ENCODE results near the gene CRELD1. TPM values are rescaled to one million over a fixed set of nuclear protein-coding genes. Genes with fewer than 3 reads are reported as not detected.

Gene CRELD1
- total and polyA plus RNA-seq, 10 of the 15 experiments (the other 5 are each of a cell fraction or from before 2014, with no cell fraction given) = 1.3 to 15.9 (median 8.8) TPM

DNA sequence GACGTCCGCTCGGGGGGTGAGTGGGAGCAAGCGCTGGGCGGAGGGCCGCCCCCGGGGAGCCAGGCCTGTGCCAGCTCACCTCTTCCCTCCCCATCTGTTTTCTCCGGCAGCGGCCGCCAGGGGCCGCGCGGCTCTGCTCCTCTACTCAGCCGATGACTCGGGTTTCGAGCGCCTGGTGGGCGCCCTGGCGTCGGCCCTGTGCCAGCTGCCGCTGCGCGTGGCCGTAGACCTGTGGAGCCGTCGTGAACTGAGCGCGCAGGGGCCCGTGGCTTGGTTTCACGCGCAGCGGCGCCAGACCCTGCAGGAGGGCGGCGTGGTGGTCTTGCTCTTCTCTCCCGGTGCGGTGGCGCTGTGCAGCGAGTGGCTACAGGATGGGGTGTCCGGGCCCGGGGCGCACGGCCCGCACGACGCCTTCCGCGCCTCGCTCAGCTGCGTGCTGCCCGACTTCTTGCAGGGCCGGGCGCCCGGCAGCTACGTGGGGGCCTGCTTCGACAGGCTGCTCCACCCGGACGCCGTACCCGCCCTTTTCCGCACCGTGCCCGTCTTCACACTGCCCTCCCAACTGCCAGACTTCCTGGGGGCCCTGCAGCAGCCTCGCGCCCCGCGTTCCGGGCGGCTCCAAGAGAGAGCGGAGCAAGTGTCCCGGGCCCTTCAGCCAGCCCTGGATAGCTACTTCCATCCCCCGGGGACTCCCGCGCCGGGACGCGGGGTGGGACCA, 632 bp upstream of the CRELD1 start (continued):
- TF ChIP-seq TCF3 (IDR thresholded peaks at IDR 0.05; ENCODE audit: borderline replicate concordance, insufficient read depth, low read depth, low read length) (0 out of 2 replicates have a peak, but pooled peaks have one; percentile 65), NR2C1 (IDR thresholded peaks at IDR 0.05) (no peak), MYB (IDR thresholded peaks at IDR 0.05; ENCODE audit: borderline replicate concordance, low read depth, low read length) (no peak), ETV6 (conservative IDR thresholded peaks at IDR 0.05 in 1 of 2, IDR thresholded peaks at IDR 0.05 in 1 of 2; ENCODE audit: borderline replicate concordance in 1 of 2, low read depth in 1 of 2) (no peak), NR2C2 (IDR thresholded peaks at IDR 0.05; ENCODE audit: borderline replicate concordance, control insufficient read depth, insufficient read length, low read depth) (no peak), KDM1A (IDR thresholded peaks at IDR 0.05; ENCODE audit: borderline replicate concordance) (no peak), RB1 (IDR thresholded peaks at IDR 0.05; ENCODE audit: borderline replicate concordance) (0 out of 2 replicates have a peak, but pooled peaks have one; percentile 42), IKZF2 (IDR thresholded peaks at IDR 0.05) (peak in 1 of 2 experiments; percentile 46; a peak in 1 of 4 replicates), ATF7 (IDR thresholded peaks at IDR 0.05; ENCODE audit: low read depth) (no peak), BACH1 (IDR thresholded peaks at IDR 0.05; ENCODE audit: borderline replicate concordance) (peak; percentile 73), TCF7 (IDR thresholded peaks at IDR 0.05; ENCODE audit: borderline replicate concordance) (no peak), JUND (IDR thresholded peaks at IDR 0.05; ENCODE audit: low read depth, low read length) (peak; percentile 39; the same call in 1 of the 2 replicates), SMARCA5 (IDR thresholded peaks at IDR 0.05) (peak; percentile 91; the same call in 1 of the 2 replicates)
- TF ChIP-seq, protein P1, sequence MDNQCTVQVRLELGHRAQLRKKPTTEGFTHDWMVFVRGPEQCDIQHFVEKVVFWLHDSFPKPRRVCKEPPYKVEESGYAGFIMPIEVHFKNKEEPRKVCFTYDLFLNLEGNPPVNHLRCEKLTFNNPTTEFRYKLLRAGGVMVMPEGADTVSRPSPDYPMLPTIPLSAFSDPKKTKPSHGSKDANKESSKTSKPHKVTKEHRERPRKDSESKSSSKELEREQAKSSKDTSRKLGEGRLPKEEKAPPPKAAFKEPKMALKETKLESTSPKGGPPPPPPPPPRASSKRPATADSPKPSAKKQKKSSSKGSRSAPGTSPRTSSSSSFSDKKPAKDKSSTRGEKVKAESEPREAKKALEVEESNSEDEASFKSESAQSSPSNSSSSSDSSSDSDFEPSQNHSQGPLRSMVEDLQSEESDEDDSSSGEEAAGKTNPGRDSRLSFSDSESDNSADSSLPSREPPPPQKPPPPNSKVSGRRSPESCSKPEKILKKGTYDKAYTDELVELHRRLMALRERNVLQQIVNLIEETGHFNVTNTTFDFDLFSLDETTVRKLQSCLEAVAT (IDR thresholded peaks at IDR 0.05) = no peak; the same call in 1 of the 2 replicates
- TF ChIP-seq, protein P2, sequence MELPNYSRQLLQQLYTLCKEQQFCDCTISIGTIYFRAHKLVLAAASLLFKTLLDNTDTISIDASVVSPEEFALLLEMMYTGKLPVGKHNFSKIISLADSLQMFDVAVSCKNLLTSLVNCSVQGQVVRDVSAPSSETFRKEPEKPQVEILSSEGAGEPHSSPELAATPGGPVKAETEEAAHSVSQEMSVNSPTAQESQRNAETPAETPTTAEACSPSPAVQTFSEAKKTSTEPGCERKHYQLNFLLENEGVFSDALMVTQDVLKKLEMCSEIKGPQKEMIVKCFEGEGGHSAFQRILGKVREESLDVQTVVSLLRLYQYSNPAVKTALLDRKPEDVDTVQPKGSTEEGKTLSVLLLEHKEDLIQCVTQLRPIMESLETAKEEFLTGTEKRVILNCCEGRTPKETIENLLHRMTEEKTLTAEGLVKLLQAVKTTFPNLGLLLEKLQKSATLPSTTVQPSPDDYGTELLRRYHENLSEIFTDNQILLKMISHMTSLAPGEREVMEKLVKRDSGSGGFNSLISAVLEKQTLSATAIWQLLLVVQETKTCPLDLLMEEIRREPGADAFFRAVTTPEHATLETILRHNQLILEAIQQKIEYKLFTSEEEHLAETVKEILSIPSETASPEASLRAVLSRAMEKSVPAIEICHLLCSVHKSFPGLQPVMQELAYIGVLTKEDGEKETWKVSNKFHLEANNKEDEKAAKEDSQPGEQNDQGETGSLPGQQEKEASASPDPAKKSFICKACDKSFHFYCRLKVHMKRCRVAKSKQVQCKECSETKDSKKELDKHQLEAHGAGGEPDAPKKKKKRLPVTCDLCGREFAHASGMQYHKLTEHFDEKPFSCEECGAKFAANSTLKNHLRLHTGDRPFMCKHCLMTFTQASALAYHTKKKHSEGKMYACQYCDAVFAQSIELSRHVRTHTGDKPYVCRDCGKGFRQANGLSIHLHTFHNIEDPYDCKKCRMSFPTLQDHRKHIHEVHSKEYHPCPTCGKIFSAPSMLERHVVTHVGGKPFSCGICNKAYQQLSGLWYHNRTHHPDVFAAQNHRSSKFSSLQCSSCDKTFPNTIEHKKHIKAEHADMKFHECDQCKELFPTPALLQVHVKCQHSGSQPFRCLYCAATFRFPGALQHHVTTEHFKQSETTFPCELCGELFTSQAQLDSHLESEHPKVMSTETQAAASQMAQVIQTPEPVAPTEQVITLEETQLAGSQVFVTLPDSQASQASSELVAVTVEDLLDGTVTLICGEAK (IDR thresholded peaks at IDR 0.05; ENCODE audit: borderline replicate concordance) = no peak
- TF ChIP-seq, protein P3, sequence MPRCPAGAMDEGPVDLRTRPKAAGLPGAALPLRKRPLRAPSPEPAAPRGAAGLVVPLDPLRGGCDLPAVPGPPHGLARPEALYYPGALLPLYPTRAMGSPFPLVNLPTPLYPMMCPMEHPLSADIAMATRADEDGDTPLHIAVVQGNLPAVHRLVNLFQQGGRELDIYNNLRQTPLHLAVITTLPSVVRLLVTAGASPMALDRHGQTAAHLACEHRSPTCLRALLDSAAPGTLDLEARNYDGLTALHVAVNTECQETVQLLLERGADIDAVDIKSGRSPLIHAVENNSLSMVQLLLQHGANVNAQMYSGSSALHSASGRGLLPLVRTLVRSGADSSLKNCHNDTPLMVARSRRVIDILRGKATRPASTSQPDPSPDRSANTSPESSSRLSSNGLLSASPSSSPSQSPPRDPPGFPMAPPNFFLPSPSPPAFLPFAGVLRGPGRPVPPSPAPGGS (IDR thresholded peaks at IDR 0.05; ENCODE audit: borderline replicate concordance, insufficient read depth, low read depth, low read length, poor library complexity, severe bottlenecking) = no peak
- TF ChIP-seq, protein P4, sequence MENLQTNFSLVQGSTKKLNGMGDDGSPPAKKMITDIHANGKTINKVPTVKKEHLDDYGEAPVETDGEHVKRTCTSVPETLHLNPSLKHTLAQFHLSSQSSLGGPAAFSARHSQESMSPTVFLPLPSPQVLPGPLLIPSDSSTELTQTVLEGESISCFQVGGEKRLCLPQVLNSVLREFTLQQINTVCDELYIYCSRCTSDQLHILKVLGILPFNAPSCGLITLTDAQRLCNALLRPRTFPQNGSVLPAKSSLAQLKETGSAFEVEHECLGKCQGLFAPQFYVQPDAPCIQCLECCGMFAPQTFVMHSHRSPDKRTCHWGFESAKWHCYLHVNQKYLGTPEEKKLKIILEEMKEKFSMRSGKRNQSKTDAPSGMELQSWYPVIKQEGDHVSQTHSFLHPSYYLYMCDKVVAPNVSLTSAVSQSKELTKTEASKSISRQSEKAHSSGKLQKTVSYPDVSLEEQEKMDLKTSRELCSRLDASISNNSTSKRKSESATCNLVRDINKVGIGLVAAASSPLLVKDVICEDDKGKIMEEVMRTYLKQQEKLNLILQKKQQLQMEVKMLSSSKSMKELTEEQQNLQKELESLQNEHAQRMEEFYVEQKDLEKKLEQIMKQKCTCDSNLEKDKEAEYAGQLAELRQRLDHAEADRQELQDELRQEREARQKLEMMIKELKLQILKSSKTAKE (IDR thresholded peaks at IDR 0.05; ENCODE audit: low read depth, poor library complexity, severe bottlenecking) = no peak
- TF ChIP-seq, protein P5, sequence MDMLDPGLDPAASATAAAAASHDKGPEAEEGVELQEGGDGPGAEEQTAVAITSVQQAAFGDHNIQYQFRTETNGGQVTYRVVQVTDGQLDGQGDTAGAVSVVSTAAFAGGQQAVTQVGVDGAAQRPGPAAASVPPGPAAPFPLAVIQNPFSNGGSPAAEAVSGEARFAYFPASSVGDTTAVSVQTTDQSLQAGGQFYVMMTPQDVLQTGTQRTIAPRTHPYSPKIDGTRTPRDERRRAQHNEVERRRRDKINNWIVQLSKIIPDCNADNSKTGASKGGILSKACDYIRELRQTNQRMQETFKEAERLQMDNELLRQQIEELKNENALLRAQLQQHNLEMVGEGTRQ (IDR thresholded peaks at IDR 0.05; ENCODE audit: borderline replicate concordance, low read depth, low read length) = no peak
